HG03571 (cell line): ENCODE measurements around the gene KDM2B.

Experiments
- ATAC-seq: cut with Tn5 transposase; IDR thresholded peaks from one replicate; pipeline ENCODE4 v1.9.1; 2021; ENCODE audit not compliant: unreplicated experiment

KDM2B gene

DNA sequence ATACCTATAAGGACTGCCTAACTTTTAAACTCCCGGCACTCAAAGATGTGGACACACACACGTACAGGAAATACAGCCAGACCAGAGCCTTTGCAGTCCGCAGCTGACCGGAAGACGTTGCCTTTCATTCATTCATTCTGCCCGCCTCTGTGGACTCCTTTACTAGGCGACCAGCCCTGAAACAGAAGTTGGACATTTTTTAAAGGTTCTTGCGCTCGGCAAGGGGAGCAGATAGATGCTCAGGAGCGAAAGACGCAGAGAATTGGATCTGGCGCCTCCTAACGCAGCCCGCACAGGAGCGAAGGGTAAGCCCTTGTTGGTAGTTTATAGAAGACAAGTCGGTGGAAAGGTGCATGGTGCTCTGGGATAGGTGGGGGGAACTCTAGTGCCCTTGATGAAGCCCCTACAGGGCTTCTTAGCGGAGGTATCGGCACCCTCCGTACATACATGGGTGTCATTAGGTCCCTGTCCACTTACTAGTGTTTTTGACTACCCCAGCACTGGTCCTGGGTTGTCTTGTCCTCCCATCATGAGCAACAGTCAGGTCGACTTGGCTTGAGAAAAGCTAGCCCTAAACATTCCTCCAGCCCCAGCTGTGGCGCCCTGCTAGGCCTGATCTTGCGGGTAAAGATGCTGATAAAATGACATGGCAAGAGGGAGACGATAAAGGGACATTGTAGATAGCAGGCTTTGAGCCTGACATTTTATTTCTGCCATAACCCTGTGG is at the start of gene KDM2B:
TSS of gene KDM2B (minus strand) at position 65 of the 727 bp plus-strand sequence. CDS start 112 bp downstream, outside the sequence.
- no peak for ATAC-seq

DNA sequence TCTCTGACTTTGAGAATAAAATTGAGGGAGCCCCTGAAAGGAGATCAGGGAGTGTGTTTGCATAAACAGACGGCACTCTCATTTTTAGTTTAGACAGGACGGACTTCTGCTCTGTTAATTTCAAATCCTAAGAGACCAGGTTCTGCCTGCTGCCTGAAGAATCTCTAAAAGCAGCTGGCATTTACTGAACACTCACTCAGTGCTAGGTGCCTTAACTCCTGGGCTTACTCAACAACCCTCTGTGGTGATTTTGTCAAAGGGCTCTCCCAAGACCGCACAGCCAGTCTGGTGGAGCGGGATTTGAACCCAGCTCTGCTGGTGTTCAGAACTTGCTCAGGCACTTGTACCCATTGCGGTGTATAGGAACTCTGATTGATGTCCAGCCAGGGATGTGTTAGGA is 47.7 kb upstream of the KDM2B start:
- no peak for ATAC-seq

DNA sequence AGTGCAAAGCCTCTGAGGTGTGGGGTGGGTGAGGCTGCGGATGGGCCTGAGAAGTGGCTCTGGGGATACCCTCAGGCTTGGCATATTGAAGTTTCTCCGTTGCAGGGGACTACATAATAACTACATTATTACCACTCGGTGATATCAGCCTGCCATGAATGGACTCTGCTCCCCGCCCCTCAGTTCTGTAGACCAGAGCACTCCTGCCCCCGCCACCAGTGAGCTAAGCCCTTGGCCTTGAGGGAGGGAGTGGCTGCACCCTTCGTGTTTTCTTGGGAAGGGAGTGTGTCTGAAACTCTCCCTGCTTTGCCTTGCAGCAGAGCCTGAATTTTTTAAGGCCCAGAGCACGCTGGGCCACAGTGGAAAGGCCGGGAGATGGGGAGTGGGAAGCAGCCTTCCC is 47.2 kb upstream of the KDM2B start:
- ATAC-seq: no peak

DNA sequence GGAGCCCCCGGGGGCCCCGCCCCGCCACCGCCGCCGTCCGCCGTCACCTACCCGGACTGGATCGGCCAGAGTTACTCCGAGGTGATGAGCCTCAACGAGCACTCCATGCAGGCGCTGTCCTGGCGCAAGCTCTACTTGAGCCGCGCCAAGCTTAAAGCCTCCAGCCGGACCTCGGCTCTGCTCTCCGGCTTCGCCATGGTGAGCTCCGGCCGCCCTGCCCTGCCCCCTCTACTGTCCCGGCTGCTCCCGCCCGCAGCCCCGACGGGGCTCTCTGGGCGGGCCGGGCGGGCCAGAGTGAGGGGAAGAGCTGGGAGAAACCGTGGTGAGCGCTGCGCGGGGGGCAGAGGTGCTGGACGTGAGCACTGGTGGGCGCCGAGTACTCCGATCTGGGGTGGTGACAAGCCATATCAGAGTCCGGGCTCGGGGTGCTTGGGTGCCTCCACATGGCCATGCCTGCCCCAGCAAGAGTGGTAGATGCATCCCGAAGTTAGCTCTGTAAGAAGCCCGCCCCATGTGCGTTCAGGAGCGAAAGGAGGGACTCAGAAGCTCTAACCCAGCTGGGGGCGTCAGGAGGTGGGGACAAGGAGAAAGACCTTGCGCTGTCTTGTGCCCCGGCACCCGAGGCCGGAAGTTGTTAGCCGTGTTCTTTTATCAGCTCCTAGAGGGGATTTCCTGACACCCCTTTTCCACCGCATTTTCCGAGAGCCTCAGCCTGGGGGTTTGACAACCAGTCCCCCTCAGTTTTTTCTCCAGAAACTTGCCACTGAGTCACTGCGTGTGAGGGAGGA is 46.2 kb upstream of the KDM2B start:
- peak; percentile 26 for ATAC-seq

DNA sequence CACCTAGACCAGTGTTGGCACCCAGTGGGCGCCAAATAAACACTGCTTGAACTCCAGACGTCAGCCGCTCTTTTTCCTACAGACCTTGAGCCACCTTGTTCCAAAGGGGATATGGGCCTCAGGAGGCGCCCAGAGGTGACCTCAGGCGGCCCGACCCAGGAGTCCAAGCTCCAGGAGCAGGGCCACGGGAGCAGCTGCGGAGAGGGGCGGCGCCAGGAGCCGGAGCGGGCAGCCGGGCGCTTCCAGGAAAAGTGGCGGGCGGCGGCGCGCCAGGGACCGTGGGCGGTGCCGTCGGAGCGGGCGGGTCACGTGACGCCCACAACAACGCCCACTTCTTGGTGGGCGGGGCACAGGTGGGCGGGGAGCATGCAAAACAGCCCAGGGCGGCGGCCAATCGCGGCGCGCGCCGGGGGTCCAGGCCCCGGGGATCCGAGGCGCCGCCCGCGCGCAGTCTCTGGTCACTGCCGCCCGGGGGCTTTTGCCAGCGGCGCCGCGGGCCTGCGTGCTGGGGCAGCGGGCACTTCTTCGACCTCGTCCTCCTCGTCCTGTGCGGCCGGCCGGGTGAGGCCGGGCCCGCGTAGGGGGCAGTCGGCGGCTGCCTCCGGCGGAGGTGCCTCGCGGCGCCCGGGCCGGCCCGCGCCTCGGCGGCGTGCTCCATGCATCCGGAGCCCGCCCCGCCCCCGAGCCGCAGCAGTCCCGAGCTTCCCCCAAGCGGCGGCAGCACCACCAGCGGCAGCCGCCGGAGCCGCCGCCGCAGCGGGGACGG is 45.4 kb upstream of the KDM2B start, which contains the start of gene ORAI1:
TSS of gene ORAI1 (plus strand) at position 444 of the 766 bp plus-strand sequence.
- ATAC-seq: peak; percentile 64

DNA sequence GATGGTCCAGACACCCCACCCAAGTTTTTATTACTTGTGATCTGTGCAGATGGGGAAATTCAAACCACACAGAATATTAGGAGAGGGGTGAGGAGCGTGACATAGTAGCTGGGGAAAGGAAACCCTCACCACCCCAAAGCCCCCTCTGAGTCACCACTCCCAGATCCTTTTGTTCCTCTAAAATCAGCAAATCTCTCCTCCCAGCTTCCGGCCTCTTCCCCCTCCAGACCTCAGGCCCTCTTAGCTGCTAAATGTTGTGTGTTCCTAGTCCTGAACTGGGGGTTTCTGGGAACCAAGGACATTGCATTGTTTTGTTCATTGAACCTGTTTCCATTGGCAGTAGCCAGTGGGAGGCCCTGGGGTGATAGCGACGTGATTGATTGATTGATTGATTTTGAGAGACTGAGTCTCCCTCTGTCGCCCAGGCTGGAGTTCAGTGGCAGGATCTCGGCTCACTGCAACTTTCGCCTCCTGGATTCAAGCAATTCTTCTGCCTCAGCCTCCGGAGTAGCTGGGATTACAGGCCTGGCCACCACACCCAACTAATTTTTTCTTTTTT is 39.6 kb upstream of the KDM2B start:
- no peak for ATAC-seq

DNA sequence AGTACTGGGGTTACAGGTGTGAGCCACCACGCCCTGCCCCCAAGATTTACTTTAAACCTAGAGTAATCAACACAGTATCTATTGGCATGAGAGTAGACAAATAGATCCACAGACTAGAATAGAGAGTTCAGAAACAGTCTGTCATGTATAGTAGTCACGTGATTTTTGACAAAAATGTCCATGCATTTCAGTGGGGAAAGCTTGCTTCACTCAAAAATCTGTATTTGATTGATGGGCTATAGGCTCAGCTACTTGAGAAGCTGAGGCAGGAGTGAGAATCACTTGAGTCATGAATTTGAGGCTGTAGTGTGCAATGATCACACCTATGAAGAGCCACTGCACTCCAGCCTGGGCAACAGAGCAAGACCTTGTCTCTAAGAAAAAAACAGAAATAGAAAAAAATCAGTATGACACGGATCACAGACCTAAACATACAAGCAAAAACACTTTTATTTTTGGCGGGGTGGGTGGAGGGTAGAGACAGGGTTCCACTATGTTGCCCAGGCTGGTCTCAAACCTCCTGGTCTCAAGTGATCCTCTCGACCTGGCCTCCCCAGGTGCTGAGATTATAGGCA is 37.9 kb upstream of the KDM2B start:
- ATAC-seq: no peak

DNA sequence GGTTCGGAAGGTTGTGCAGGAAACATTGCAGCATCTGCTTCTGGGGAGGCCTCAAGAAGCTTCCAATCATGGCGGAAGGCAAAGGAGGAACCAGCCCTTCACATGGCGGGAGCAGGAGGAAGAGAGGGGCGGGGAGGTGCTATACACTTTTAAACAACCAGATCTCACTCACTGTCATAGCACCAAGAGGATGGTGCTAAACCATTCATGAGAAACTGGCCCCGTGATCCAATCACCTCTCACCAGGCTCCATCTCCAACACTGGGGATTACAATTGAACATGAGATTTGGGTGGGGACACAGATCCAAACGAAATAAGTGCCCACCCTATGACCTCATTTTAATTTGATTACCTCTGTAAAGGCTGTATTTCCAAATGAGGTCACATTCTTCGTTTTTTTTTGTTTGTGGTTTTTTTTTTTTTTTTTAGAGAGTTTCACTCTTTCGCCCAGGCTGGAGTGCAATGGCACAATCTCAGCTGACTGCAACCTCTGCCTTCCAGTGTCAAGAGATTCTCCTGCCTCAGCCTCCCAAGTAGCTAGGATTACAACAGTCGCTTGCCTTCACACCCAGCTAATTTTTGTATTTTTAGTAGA is 34.1 kb upstream of the KDM2B start:
- ATAC-seq: no peak

DNA sequence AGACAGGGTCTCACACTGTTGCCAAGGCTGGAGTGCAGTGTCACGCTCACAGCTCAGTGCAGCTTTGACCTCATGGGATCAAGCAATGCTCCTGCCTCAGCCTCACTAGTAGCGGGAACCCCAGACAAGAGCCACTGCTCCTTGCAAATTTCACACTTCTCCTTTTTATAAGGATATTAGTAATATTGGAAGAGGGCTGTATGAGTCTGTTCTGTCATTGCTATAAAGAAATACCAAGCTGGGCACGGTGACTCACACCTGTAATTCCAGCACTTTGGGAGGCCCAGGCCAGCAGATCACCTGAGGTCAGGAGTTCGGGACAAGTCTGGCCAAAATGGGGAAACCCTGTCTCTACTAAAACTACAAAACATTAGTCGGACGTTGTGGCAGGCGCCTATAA is 32.6 kb upstream of the KDM2B start:
- ATAC-seq: no peak

DNA sequence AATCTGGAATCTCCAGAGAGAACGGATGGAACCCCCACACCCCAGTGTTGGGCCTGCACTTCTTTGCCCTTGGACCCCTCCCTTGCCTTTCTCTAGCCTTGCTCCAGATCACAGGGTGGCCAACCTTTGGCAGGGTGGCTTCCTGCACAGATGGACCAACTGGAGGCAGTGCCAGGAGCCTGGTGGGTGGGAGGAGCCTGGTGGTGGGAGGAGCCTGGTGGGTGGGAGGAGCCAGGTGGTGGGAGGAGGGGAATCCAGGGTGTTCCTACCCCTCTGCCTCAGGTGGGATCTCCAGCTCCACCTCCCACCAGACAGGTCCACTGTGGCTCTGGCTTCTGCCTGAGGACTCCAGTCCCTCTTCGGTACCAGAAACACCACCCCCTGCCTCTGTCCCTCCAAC is 30.5 kb upstream of the KDM2B start:
- no peak for ATAC-seq

DNA sequence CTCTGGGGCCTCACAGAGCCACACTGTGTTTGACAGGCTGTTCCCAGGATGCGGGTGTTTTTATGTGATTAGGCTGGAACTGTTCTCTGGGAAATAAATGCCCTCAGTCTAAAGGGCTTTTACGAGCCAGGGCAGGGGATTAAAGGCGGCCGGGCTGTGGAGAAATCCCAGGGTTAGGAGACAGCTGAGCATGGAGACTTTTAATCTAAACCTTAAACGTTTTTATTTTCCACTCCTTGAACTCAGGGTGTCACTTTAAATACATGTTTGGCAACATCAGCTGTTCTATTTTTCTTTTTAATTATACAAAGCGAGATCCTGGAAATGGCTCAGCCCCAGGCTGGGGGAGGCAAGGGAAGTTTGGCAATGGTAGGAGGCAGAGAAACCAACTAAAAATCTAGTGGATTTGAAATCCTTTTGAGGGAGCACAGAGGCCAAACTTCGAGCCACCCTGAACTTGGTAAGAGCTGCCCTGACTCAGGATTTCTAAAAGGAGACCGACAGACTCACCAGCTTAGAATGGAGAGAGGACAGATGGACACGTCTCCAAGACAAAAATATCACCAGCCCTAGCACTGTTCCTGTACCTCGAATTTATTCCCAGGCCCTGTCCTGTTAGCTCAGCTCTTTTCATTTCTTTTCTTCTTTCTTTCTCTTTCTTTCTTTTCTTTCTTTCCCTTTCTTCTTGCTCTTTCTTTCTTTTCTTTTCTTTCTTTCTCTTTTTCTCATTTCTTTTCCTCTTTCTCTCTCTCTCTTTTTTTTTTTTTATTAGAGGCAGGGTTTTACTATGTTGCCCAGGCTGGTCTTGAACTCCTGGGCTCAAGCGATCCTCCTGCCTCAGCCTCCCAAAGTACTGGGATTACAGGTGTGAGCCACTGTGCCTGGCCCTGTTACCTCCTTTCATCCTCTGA is 29.7 kb upstream of the KDM2B start:
- no peak for ATAC-seq

DNA sequence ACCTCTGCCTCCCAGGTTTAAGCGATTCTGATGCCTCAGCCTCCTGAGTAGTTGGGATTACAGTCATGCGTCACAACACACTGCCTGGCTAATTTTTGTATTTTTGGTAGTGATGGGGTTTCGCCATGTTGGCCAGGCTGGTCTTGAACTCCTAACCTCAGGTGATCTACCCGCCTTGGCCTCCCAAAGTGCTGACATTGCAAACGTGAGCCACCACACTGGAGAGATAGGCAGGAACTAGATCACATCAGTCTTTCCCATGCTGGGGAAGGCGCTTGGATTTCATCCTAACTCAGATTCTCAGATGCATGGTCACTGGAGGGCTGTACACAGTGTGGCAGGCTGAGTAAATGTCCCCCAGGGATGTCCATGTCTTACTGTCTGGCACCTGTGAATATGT is 27.5 kb upstream of the KDM2B start:
- ATAC-seq: no peak

DNA sequence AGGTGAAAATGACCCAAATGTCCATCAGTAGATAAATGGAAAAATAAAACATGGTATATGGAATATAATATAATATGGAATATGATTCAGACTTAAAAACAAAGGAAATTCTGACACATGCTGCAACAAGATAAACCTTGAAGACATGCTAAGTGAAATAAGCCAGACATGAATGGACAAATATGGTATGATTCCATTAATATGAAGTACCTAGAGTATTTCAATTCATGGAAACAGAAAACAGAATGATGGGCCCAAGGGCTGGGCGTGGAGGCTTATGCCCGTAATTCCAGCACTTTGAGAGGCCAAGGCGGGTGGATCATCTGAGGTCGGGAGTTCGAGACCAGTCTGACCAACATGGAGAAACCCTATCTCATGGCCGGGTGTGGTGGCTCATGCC is 22.8 kb upstream of the KDM2B start:
- ATAC-seq: no peak

DNA sequence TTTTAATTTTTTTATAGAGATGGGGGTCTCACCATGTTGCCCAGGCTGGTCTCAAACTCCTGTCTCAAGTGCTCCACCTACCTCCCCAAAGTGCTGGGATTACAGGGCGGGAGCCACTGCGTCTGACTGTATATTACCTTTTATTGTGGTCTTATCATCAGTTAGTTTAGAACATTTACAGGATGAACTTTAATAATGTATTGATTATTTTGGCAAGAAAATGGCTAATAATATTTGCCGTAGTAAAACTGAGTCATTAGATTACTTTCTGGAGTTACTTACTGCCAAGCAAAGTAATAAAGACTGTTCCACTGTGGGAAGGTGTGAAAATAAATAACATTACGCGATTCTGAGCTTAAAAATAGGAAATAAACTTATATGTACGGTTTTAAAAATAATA is 21.9 kb upstream of the KDM2B start:
- ATAC-seq: no peak

DNA sequence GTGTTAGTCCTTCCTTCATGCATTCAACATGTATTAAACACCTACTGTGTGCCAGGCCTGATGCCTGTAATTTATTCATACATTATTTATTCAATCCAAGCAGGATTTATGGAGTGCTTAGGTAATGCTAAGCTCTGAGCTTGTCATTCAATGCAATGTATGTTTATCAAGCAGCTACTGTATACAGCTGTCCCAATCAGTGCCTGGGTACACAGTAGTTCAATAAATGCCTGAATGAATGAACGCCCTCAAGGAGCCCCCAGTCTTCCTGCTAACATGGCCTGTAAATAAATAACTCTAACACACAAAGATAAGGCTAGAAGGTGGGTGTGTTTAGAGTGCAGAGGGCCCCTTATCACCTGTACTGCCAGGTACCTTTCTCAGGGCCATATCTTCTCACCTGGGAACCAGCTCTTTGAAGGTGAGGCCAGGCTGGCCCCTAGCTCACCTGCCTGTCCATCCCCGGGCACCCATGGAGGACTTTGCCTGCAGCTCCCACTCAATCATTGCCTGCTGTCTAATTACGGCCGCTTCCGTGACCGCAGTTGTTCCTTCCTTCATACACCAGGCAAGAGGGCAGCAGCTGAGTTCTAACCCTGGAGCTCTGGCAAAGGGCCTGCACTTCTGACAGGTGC is 20.0 kb upstream of the KDM2B start:
- no peak for ATAC-seq

DNA sequence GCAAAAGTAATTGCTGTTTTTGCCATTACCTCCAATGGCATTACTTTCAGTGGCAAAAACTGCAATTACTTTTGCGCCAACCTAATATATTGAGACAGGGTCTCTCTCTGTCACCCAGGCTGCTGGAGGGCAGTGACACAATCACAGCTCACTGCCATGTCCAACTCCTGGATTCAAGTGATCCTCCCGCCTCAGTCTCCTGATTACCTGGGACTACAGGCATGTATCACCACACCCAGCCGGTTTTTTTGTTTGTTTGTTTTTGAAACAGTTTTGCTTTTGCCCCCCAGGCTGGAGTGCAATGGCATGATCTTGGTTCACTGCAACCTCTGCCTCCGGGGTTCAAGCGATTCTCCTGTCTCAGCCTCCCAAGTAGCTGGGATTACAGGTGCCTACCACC is 15.7 kb upstream of the KDM2B start:
- ATAC-seq: no peak

DNA sequence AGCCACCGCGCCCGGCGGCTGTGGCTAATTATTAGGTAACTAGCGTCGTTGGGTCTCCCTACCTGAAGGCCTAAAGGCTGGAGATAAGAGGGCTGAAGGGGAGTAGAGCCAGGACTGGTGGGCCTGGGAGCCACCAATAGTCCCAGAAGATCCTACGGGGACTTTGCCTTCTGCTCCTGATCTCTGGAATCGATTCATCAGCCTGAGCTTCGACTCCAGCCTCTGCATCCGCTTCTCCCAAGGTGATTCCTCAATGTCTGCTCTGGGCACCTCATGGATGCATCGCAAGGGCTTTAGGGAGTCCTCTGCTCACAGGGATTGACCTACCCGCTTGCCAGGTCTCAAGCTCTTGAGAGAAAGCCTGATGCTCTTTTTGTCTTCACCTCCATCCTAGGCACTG is 14.7 kb upstream of the KDM2B start:
- ATAC-seq: no peak

DNA sequence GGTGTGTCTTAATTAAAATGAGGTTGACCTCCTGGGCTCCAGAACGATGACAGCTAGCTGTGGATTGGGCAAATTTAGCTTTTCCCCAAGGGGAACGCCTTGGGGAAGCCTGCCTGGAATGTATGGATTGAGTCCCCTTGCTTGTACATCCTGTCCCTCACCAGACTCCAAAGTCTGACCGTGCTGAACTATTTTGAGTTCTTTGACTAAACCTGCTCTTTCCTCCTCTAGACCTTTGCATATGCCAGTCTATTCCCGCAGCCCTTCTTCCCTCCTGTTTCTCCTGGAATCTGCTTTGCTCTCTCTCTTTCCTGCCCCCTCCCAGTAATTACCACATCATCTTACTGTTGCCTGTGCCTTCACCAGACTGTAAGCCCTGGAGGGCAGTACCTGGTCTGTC is 11.5 kb upstream of the KDM2B start:
- ATAC-seq: no peak

DNA sequence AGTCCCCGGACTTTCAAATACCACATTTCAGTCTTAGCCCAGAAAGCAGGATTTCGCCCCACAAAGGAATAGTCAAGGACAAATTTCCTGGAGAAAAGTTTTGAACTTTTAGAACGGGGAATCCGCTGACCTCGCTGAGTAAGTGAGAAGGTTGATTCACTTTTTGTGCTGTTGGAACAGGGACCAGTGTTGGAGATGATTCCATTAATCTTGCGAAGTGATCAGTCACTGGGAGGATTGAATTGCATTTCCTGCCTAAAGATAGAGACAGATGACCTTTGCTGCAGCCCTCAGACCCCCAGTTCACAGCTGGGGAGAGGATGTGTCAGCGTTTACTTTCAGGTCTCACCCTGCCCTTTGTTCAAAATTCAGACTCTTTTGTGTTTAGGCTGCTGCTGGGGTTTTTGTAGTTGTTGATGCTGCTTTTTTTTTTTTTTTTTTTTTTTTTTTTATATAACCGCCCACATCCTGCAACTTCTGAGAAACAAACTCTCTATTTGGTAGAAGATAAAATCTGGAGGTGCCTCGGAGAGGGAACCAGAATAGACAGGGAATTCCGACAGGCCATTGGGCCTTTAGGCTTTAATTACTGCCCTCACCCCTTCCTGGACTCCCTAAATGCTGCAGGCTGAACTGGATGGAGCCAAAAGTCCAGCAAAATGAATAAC is 9.8 kb upstream of the KDM2B start:
- peak; percentile 51 for ATAC-seq
